Esophagus muscularis mucosa (tissue), 4 donors: ENCODE data around the gene ARL6IP4.

Experiments
- CTCF ChIP-seq, 3 experiments: fragments of 200-600 bp in 2 of 3; fragments of 450-650 bp in 1 of 3; sonication (generic) in 2 of 3; IDR thresholded peaks; one replicate each; pipeline ENCODE4 v1.5.1; 2017 to 2019; ENCODE audit warnings: antibody characterized with exemption in 3 of 3, mild to moderate bottlenecking in 2 of 3, moderate library complexity in 1 of 3
- EP300 ChIP-seq: sonication (generic); formaldehyde crosslinking; IDR thresholded peaks from one replicate; pipeline ENCODE4 v1.6.1; 2017; ENCODE audit warnings: antibody characterized with exemption
- POLR2A ChIP-seq: fragments of 450-650 bp; IDR thresholded peaks from one replicate; pipeline ENCODE4 v1.6.1; 2017; ENCODE audit warnings: antibody characterized with exemption, moderate library complexity, mild to moderate bottlenecking, low read depth

GRCh38 chr12:123006977-123007376, 26.5 kb downstream of the ARL6IP4 start:
- TF ChIP-seq POLR2A (no peak), CTCF (IDR thresholded peaks at IDR 0.05) (no peak), EP300 (no peak)
